CD4-positive, alpha-beta T cell (primary cell): ENCODE data around the gene CDH19. TPM values are rescaled to one million over a fixed set of nuclear protein-coding genes. Genes with fewer than 3 reads are reported as not detected.

Experiments
- ATAC-seq: fragments of 200-7000 bp; cut with Tn5 transposase; one replicate; pipeline ENCODE4 v1.10.0; 2022; ENCODE audit warnings: mild to moderate bottlenecking; ENCODE audit not compliant: poor library complexity
- CTCF ChIA-PET: fragments of 350-600 bp; sonication (Branson Sonifier 250); formaldehyde crosslinking; loops from one replicate; lab custom pipeline; 2021; ENCODE audit warnings: antibody characterized with exemption, inconsistent platforms; lab: Charles Lee
- POLR2A ChIA-PET: fragments of 350-600 bp; sonication (Branson Sonifier 250); formaldehyde crosslinking; loops from one replicate; lab custom pipeline; 2021; ENCODE audit warnings: antibody characterized with exemption, inconsistent platforms; lab: Charles Lee
- DNase-seq, 14 experiments: peaks; one replicate each; pipeline ENCODE4 v3.0.0-alpha.2; 2013 to 2020; ENCODE audit warnings: mixed read lengths in 2 of 14
- H3K27ac ChIP-seq, 2 donors: one replicate each; pipeline versions ENCODE4 v1.5.1 to v1.7.0; 2013; ENCODE audit warnings: low read length in 2 of 2, low read depth in 1 of 2, mild to moderate bottlenecking in 1 of 2
- H3K27me3 ChIP-seq, 2 experiments: 1 replicate in 1 of 2; 2 replicates in 1 of 2; pipeline versions ENCODE4 v1.6.1 to v1.7.0; 2013; ENCODE audit warnings: low read length in 2 of 2, control low read depth in 1 of 2, mild to moderate bottlenecking in 1 of 2, moderate library complexity in 1 of 2; ENCODE audit not compliant: insufficient read depth in 2 of 2, control insufficient read depth in 1 of 2
- H3K36me3 ChIP-seq: one replicate; pipeline ENCODE4 v1.6.1; 2013; ENCODE audit warnings: low read length, control low read depth; ENCODE audit not compliant: insufficient read depth
- H3K4me1 ChIP-seq: one replicate; pipeline ENCODE4 v1.6.1; 2013; ENCODE audit warnings: low read length, control low read depth; ENCODE audit not compliant: insufficient read depth
- H3K4me3 ChIP-seq: one replicate; pipeline ENCODE4 v1.5.1; 2013; ENCODE audit warnings: mild to moderate bottlenecking, low read length, moderate library complexity
- H3K9me3 ChIP-seq, 2 experiments: 1 replicate in 1 of 2; 2 replicates in 1 of 2; pipeline versions ENCODE4 v1.6.1 to v1.7.0; 2013; ENCODE audit warnings: low read length in 2 of 2, mild to moderate bottlenecking in 2 of 2, control low read depth in 1 of 2, moderate library complexity in 1 of 2; ENCODE audit not compliant: control insufficient read depth in 1 of 2, insufficient read depth in 1 of 2
- H3K27ac Mint-ChIP-seq: one replicate; pipeline ENCODE4 v1.8.0; 2020; ENCODE audit warnings: mixed read lengths
- H3K27me3 Mint-ChIP-seq: one replicate; pipeline ENCODE4 v1.8.0; 2021; ENCODE audit warnings: mixed read lengths
- H3K36me3 Mint-ChIP-seq: one replicate; pipeline ENCODE4 v1.8.0; 2021; ENCODE audit warnings: low read depth, mixed read lengths
- H3K4me1 Mint-ChIP-seq: one replicate; pipeline ENCODE4 v1.8.0; 2021; ENCODE audit warnings: low read depth, mixed read lengths
- H3K4me3 Mint-ChIP-seq: one replicate; pipeline ENCODE4 v1.8.0; 2020; ENCODE audit warnings: mild to moderate bottlenecking, mixed read lengths
- H3K9me3 Mint-ChIP-seq: one replicate; pipeline ENCODE4 v1.8.0; 2020; ENCODE audit warnings: mixed read lengths
- CTCF ChIP-seq: fragments of 200-600 bp; IDR thresholded peaks from one replicate; pipeline ENCODE4 v1.8.0; 2022; ENCODE audit warnings: antibody characterized with exemption, mild to moderate bottlenecking
- intact Hi-C, 2 experiments: fragments of 100-400 bp; cut with DNase I in 1 of 2; cut with micrococcal nuclease in 1 of 2; formaldehyde crosslinking; loops; one replicate each; pipeline versions ENCODE4 v1.15.1 to v1.9.0; 2023 to 2025; cut with DNase I, micrococcal nuclease
- total RNA-seq, 174 experiments: library from RNA in 2 of 174; stranded (reverse) in 2 of 174; gene quantifications; one replicate each; pipeline ENCODE4 v1.2.3 and lab custom pipeline; 2021 to 2026

CDH19 gene
- total RNA-seq, 2 experiments from 2014 or later = not detected

DNA sequence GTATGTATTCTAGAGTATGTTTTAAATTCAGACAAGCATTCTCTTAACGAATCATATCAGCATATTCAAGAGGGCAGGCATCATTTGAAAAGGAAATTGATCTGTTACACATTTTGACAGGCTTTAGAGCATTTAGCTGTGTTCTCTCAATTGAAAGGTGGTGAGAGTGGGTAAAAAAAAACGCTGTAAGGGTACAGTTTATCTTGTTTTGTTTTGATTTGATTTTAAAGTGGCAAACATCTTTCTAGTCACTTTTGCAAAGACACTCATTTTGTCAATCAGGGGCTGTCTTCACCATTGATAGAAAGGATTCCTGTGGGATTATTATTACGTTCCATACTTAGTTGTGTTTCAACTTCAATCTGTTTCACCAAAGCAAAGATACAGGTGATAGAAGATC is 2.2 kb downstream of the CDH19 start:
- DNase-seq (no peak), ATAC-seq (no peak)
- Histone ChIP-seq H3K27ac (no peak overlapping the region), H3K36me3 (no peaks in the 10 kb centered on the region), H3K4me3 (no peak overlapping the region), H3K9me3 (peaks cover 0 to 4% of the 10 kb centered on the region in 2 experiments), H3K4me1 (no peaks in the 10 kb centered on the region), H3K27me3 (no peaks in the 10 kb centered on the region)
- ChIA-PET POLR2A (no interaction called here), CTCF (no interaction called here)
- intact Hi-C loops = no loop called here
- H3K27ac Mint-ChIP-seq = no peak overlapping the region
- H3K36me3 Mint-ChIP-seq = no peaks in the 10 kb centered on the region
- TF ChIP-seq CTCF = no peak
- H3K4me1 Mint-ChIP-seq = no peaks in the 10 kb centered on the region
- peaks cover 12% of the 10 kb centered on the region for H3K9me3 Mint-ChIP-seq
- H3K4me3 Mint-ChIP-seq = no peak overlapping the region
- H3K27me3 Mint-ChIP-seq = no peaks in the 10 kb centered on the region

GRCh38 chr18:66599190-66599589 is 4.7 kb downstream of the CDH19 start:
- no peak overlapping the region for H3K27ac ChIP-seq
- peaks cover 22% of the 10 kb centered on the region for H3K9me3 Mint-ChIP-seq
- no peaks in the 10 kb centered on the region for H3K4me1 ChIP-seq
- H3K36me3 ChIP-seq = no peaks in the 10 kb centered on the region
- no peak overlapping the region for H3K4me3 Mint-ChIP-seq
- no peak overlapping the region for H3K4me3 ChIP-seq
- intact Hi-C loops = no loop called here
- H3K9me3 ChIP-seq = peaks cover 0 to 5% of the 10 kb centered on the region in 2 experiments
- H3K27ac Mint-ChIP-seq = no peak overlapping the region
- H3K36me3 Mint-ChIP-seq = no peaks in the 10 kb centered on the region
- H3K4me1 Mint-ChIP-seq = no peaks in the 10 kb centered on the region
- CTCF ChIA-PET = no interaction called here
- POLR2A ChIA-PET = no interaction called here
- H3K27me3 ChIP-seq = no peaks in the 10 kb centered on the region
- H3K27me3 Mint-ChIP-seq = no peaks in the 10 kb centered on the region
- ATAC-seq = no peak
- no peak for DNase-seq
- TF ChIP-seq CTCF = no peak

DNA sequence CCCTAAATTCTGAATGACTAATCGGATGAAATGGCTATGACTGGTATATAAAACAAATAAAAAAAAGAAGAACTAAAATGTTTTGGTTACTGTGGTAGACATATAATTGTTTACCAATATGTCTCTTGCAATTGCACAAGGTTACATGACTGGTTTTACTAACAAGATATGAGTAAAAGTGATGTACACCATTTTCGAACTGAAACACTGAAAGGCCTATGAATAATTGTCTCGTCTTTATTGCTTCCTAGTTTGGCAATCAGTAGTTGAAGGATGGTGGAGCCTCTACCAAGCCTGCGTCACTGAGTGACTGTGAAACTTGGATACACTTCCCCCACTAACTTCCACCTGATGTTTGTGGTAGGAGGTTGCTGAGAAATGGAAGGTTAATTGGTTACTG is 16.5 kb downstream of the CDH19 start:
- intact Hi-C loops = no loop called here
- Histone ChIP-seq H3K27me3 (no peaks in the 10 kb centered on the region), H3K4me1 (no peaks in the 10 kb centered on the region), H3K9me3 (no peaks in the 10 kb centered on the region), H3K36me3 (no peaks in the 10 kb centered on the region), H3K27ac (no peak overlapping the region), H3K4me3 (no peak overlapping the region)
- no peak overlapping the region for H3K27ac Mint-ChIP-seq
- no peak for ATAC-seq
- no peaks in the 10 kb centered on the region for H3K27me3 Mint-ChIP-seq
- H3K9me3 Mint-ChIP-seq = peaks cover 7% of the 10 kb centered on the region
- ChIA-PET CTCF (no interaction called here), POLR2A (no interaction called here)
- DNase-seq = no peak
- H3K4me3 Mint-ChIP-seq = no peak overlapping the region
- no peaks in the 10 kb centered on the region for H3K4me1 Mint-ChIP-seq
- no peak for TF ChIP-seq CTCF
- no peaks in the 10 kb centered on the region for H3K36me3 Mint-ChIP-seq
